ENCODE data around the gene PEX5L.
A peak's percentile ranks its signal among the peaks of the same experiment; 100 is the strongest.
"Not testable (repeated sequence)": the region's sequence is repeated elsewhere in the genome, so short reads cannot be mapped to it uniquely, and the experiment has no call there.

PEX5L gene

GRCh38 chr3:179829401-179829800 is 207.3 kb downstream of the PEX5L start:
- DNase-seq = peak; percentile 13

GRCh38 chr3:179828738-179829137 is 208.0 kb downstream of the PEX5L start:
- DNase-seq = no peak

GRCh38 chr3:179826247-179826637 is 210.5 kb downstream of the PEX5L start:
- DNase-seq = no peak

- DNase-seq = no peak
Measured at GRCh38 chr3:179825527-179826246, 211.1 kb downstream of the PEX5L start.

GRCh38 chr3:179822296-179822695 is 214.4 kb downstream of the PEX5L start:
- DNase-seq = no peak

- DNase-seq = no peak
Measured at GRCh38 chr3:179819379-179819778, 217.4 kb downstream of the PEX5L start.

GRCh38 chr3:179812096-179812382 is 224.7 kb downstream of the PEX5L start:
- DNase-seq = no peak

- DNase-seq = peak; percentile 84
Measured at GRCh38 chr3:179811321-179812095, 225.2 kb downstream of the PEX5L start.

GRCh38 chr3:179809639-179810038 is 227.1 kb downstream of the PEX5L start:
- DNase-seq = no peak

GRCh38 chr3:179807588-179807987 is 229.1 kb downstream of the PEX5L start:
- DNase-seq = no peak

- no peak for DNase-seq
Measured at GRCh38 chr3:179806177-179806576, 230.6 kb downstream of the PEX5L start.

GRCh38 chr3:179801856-179802255 is 234.9 kb downstream of the PEX5L start:
- DNase-seq = peak; percentile 39

- DNase-seq = no peak
Measured at GRCh38 chr3:179801263-179801662, 235.5 kb downstream of the PEX5L start.

GRCh38 chr3:179797192-179797591 is 239.5 kb downstream of the PEX5L start:
- DNase-seq = no peak

GRCh38 chr3:179796421-179796820 is 240.3 kb downstream of the PEX5L start:
- DNase-seq = no peak

- DNase-seq = peak; percentile 86
Measured at GRCh38 chr3:179794355-179794754, 242.4 kb downstream of the PEX5L start.

- DNase-seq = no peak
Measured at GRCh38 chr3:179791793-179792192, 244.9 kb downstream of the PEX5L start.

GRCh38 chr3:179788996-179789395 is 247.7 kb downstream of the PEX5L start:
- no peak for DNase-seq

- not testable (repeated sequence) for DNase-seq
Measured at GRCh38 chr3:179782841-179783240, 253.9 kb downstream of the PEX5L start.

- no peak for DNase-seq
Measured at GRCh38 chr3:179775416-179776122, 261.2 kb downstream of the PEX5L start.

GRCh38 chr3:179772297-179772696 is 264.4 kb downstream of the PEX5L start:
- DNase-seq = no peak

GRCh38 chr3:179771797-179772196 is 264.9 kb downstream of the PEX5L start:
- no peak for DNase-seq

- DNase-seq = no peak
Measured at GRCh38 chr3:179769411-179770247, 267.1 kb downstream of the PEX5L start.
